Mucosa of descending colon (tissue), 3 donors: ENCODE measurements around the gene PNPLA2. TPM values are rescaled to one million over a fixed set of nuclear protein-coding genes. Genes with fewer than 3 reads are reported as not detected.

Experiments used
- ATAC-seq: fragments of 200-7000 bp; cut with Tn5 transposase; one replicate; pipeline ENCODE4 v1.9.1; 2020; ENCODE audit warnings: mild to moderate bottlenecking, moderate library complexity
- DNase-seq, 3 donors: peaks; one replicate each; pipeline ENCODE4 v3.0.0-alpha.2; 2020
- H3K36me3 ChIP-seq: fragments of 200-600 bp; one replicate; pipeline ENCODE4 v1.8.0; 2021; ENCODE audit warnings: low read depth, mild to moderate bottlenecking
- H3K4me1 ChIP-seq: fragments of 200-600 bp; one replicate; pipeline ENCODE4 v1.8.0; 2021; ENCODE audit warnings: low read depth, mild to moderate bottlenecking
- H3K4me3 ChIP-seq: fragments of 200-600 bp; one replicate; pipeline ENCODE4 v1.8.0; 2021; ENCODE audit warnings: mild to moderate bottlenecking
- H3K9me3 ChIP-seq: fragments of 200-600 bp; one replicate; pipeline ENCODE4 v1.8.0; 2021; ENCODE audit warnings: mild to moderate bottlenecking
- CTCF ChIP-seq: fragments of 200-600 bp; IDR thresholded peaks from one replicate; pipeline ENCODE4 v1.8.0; 2022; ENCODE audit warnings: antibody characterized with exemption, mild to moderate bottlenecking
- intact Hi-C, 2 donors: fragments of 100-400 bp; cut with DNase I in 1 of 2; cut with micrococcal nuclease in 1 of 2; formaldehyde crosslinking; loops; one replicate each; pipeline versions ENCODE4 v1.11.0 to v1.11.1; 2022; cut with DNase I, micrococcal nuclease
- total RNA-seq, 3 donors: library from RNA; stranded (reverse); fragmentation: NEBNext Ultra II Directional in 2 of 3; extraction: Animal tissue kit (Norgen Biotek cat#: 25700) in 2 of 3; gene quantifications; one replicate each; pipeline versions ENCODE4 v1.2.1 to v1.2.4, GENCODE V29; 2021 to 2023
- donor health status: DM: no; HTN: no; CAD: no; lungs with moderate emphysema.
- donor health status: DM: no; HTN: no; CAD: no.
- donor health status: DM: no; HTN: yes; CAD: no.

Gene PNPLA2
- total RNA-seq, 3 donors from 2014 or later, result 138 to 253 (median 167) TPM

- intact Hi-C loops, result no loop called here
- H3K4me1 ChIP-seq, result peaks cover 26% of the 10 kb centered on the region
- no peaks in the 10 kb centered on the region for H3K36me3 ChIP-seq
- no peak for TF ChIP-seq CTCF
- H3K4me3 ChIP-seq, result no peak overlapping the region
- DNase-seq, result peak in 1 of 3 donors; percentile 63
- ATAC-seq, result no peak
- no peaks in the 10 kb centered on the region for H3K9me3 ChIP-seq
These were observed 14.1 kb upstream of the PNPLA2 start for GRCh38 chr11:804599-804964.

- H3K4me3 ChIP-seq, result peak overlapping the region; percentile 78
- TF ChIP-seq CTCF, result no peak
- H3K4me1 ChIP-seq, result peaks cover 40% of the 10 kb centered on the region
- no peaks in the 10 kb centered on the region for H3K36me3 ChIP-seq
- intact Hi-C loops, result no loop called here
- no peaks in the 10 kb centered on the region for H3K9me3 ChIP-seq
- ATAC-seq (peak; percentile 1), DNase-seq (peak in 1 of 3 donors; percentile 53)
These were observed 10.1 kb upstream of the PNPLA2 start for GRCh38 chr11:808427-809286.

DNA sequence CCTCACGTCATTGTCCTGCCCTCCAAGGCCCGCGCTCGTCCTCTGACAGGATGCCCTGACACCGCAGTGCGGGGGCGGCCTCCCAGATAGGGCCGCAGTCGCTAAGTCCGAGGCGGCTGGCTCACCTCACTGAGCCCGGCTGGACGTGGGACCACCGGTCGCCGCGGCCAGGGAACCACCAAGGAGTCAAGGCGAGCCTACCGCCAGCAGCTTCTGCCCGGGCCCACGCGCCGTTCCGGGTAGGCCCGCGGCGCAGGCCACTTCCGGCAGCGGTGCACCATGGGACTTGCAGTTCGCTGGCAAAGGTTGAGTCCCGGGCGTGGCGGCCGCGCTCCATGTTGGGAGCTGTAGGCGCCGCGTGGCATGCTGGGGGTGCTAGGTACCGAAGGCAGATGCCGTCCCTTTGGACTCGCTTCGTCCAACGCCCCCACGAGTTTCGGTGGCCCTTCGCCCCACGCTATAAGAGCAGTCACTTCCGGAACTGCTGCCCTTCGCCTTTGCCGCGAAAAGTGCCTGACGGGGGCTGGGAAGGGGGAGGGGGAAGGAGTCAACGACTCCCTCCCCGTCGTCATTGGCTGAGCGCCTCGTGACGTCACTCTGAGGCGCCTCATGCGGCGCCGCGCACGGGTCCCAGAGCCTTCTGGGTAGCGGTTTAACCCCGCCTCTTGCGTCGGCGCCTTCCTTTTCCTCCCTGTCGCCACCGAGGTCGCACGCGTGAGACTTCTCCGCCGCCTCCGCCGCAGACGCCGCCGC lies 9.3 kb upstream of the PNPLA2 start, which contains the start of gene RPLP2:
RPLP2 (plus strand) TSS at position 681 of the 753 bp plus-strand sequence. CDS start 268 bp downstream, outside the sequence.
- intact Hi-C loops, result no loop called here
- TF ChIP-seq CTCF, result no peak
- H3K9me3 ChIP-seq, result no peaks in the 10 kb centered on the region
- H3K4me3 ChIP-seq, result peak within 1 kb of the TSS; percentile 78
- DNase-seq (peak; percentile 98 to 99 (median 99)), ATAC-seq (peak; percentile 88)
- H3K36me3 ChIP-seq, result no peaks in the 10 kb centered on the region
- H3K4me1 ChIP-seq, result peaks cover 32% of the 10 kb centered on the region

DNA sequence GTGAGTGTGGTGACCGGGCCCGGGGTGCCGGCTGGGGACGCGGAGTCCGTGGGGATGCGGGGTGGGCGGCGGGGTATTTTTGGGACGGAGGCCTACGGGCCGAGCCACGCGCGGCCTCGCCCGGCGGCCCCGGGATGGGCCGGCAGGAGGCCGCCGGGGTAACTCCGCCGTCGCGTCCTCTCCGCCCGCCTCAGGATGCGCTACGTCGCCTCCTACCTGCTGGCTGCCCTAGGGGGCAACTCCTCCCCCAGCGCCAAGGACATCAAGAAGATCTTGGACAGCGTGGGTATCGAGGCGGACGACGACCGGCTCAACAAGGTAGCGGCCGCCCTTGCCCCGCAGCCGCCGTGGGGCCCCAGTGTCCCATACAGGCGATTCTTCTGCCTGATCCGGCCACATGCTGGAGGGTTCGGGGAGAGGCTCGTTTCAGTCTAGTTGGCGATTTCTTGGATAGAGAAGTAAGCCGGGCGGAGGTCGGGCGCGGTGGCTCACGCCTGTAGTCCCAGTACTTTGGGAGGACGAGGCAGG lies 8.6 kb upstream of the PNPLA2 start:
- peak in 2 of 3 donors; percentile 43 to 72 for DNase-seq
- intact Hi-C loops, result no loop called here
- Histone ChIP-seq H3K4me1 (peaks cover 28% of the 10 kb centered on the region), H3K9me3 (no peaks in the 10 kb centered on the region), H3K4me3 (peak overlapping the region; percentile 78), H3K36me3 (no peaks in the 10 kb centered on the region)
- peak; percentile 18 for ATAC-seq
- TF ChIP-seq CTCF, result no peak

DNA sequence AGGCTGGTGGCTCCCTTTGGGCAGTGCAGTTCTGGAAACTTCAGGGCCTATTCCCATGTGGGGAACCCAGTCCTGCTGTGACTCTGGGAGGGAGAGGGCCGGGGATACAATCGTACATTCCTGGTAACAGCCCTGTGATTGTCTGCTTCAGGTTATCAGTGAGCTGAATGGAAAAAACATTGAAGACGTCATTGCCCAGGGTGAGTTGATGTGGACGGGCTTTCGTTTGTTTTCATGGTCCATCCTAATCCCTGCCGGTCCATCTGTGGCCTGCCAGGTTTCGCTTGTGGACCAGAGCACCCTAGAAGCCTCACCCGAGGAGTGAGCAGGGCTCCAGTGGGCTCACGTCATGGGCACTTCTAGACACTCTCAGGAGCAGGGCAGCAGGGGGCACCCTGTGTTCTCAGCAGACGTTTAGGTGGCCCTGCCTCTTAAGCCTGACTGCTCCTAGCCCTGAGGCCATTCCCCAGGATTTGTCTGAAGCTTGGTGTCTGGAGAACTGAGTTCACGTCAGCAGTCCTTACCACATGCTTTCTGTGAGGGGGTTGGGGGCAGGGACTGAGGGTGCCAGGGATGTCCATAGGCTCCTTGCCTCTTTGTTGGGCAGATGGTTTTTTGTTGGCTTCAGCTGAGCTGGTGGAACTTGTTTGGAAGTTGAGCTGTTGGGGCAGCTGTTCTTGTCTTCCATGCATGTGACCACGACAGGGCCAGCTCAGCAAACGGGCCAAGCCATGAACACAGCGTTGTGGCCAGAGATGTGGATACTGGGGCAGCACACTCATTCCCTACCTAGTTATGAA lies 7.1 kb upstream of the PNPLA2 start:
- Histone ChIP-seq H3K4me3 (no peak overlapping the region), H3K4me1 (peaks cover 28% of the 10 kb centered on the region), H3K36me3 (no peaks in the 10 kb centered on the region), H3K9me3 (no peaks in the 10 kb centered on the region)
- ATAC-seq (no peak), DNase-seq (peak in 1 of 3 donors; percentile 40)
- intact Hi-C loops, result no loop called here
- TF ChIP-seq CTCF, result no peak
